Hepatocyte (in vitro differentiated cells): ENCODE measurements around the gene ZBTB7C. TPM values are rescaled to one million over a fixed set of nuclear protein-coding genes. Genes with fewer than 3 reads are reported as not detected.

Experiments
- DNase-seq: peaks from one replicate; pipeline ENCODE4 v3.0.0-alpha.2; 2016; ENCODE audit warnings: low spot score
- H2AFZ ChIP-seq: fragments of 200-600 bp; sonication (generic); 2 replicates; pipeline ENCODE4 v1.6.0; 2016; ENCODE audit warnings: antibody characterized with exemption, mild to moderate bottlenecking
- H3K27ac ChIP-seq: fragments of 200-600 bp; sonication (generic); 2 replicates; pipeline ENCODE4 v1.5.1; 2016; ENCODE audit warnings: mild to moderate bottlenecking
- H3K27me3 ChIP-seq: fragments of 200-600 bp; sonication (generic); 2 replicates; pipeline ENCODE4 v1.6.1; 2016
- H3K36me3 ChIP-seq: fragments of 200-600 bp; sonication (generic); replicated peaks from 2 replicates; pipeline ENCODE4 v1.5.1; 2016; ENCODE audit warnings: low read depth; ENCODE audit not compliant: insufficient read depth
- H3K4me1 ChIP-seq: fragments of 200-600 bp; sonication (generic); 2 replicates; pipeline ENCODE4 v1.5.1; 2016; ENCODE audit warnings: mild to moderate bottlenecking, moderate library complexity; ENCODE audit not compliant: insufficient read depth
- H3K4me2 ChIP-seq: fragments of 200-600 bp; sonication (generic); 2 replicates; pipeline ENCODE4 v1.6.0; 2016
- H3K4me3 ChIP-seq: fragments of 200-600 bp; sonication (generic); 2 replicates; pipeline ENCODE4 v1.5.1; 2016; ENCODE audit warnings: mild to moderate bottlenecking
- H3K79me2 ChIP-seq: fragments of 200-600 bp; sonication (generic); 2 replicates; pipeline ENCODE4 v1.6.0; 2017; ENCODE audit warnings: mild to moderate bottlenecking
- H3K9me2 ChIP-seq: fragments of 200-600 bp; sonication (generic); replicated peaks from 2 replicates; pipeline ENCODE4 v1.6.0; 2017; ENCODE audit warnings: mild to moderate bottlenecking; ENCODE audit not compliant: insufficient read depth
- H3K9me3 ChIP-seq: fragments of 200-600 bp; sonication (generic); 2 replicates; pipeline ENCODE4 v1.5.1; 2016; ENCODE audit warnings: low read depth, mild to moderate bottlenecking
- H4K20me1 ChIP-seq: fragments of 200-600 bp; sonication (generic); 2 replicates; pipeline ENCODE4 v1.6.0; 2016; ENCODE audit warnings: mild to moderate bottlenecking; ENCODE audit not compliant: insufficient read depth, poor library complexity, severe bottlenecking
- EZH2 ChIP-seq: fragments of 200-600 bp; sonication (generic); IDR thresholded peaks from 2 replicates; pipeline ENCODE4 v1.6.1; 2016; ENCODE audit warnings: antibody characterized with exemption, mild to moderate bottlenecking, borderline replicate concordance
- EZH2phosphoT487 ChIP-seq: fragments of 200-600 bp; sonication (generic); IDR thresholded peaks from one replicate; pipeline ENCODE4 v1.6.1; 2018; ENCODE audit warnings: antibody characterized with exemption, mild to moderate bottlenecking, low read depth, moderate library complexity; ENCODE audit not compliant: unreplicated experiment, severe bottlenecking
- WGBS: methylation state at CpG from one replicate; pipeline ENCODE4 v1.1.6; 2016; ENCODE audit warnings: low lambda C conversion rate; ENCODE audit errors: missing lambda C conversion rate; 5-methylcytosine and 5-hydroxymethylcytosine counted together
- polyA plus RNA-seq: library from polyadenylated mRNA; unstranded; fragments of >200 nt; fragmentation: Nextera tagmentation; extraction: Ambion mirVana; gene quantifications from 2 replicates; pipeline ENCODE4 v1.2.1, GENCODE V29; 2016
- total RNA-seq: library from RNA; depleted of rRNA; stranded (reverse); fragments of >200 nt; gene quantifications from 2 replicates; pipeline ENCODE4 v1.2.3, GENCODE V29; 2014
- TF ChIP-seq, protein P1 (sequence below): fragments of 200-600 bp; sonication (generic); IDR thresholded peaks from 2 replicates; pipeline ENCODE4 v1.5.1; 2016; ENCODE audit warnings: antibody characterized with exemption, mild to moderate bottlenecking; ENCODE audit not compliant: poor library complexity

The ZBTB7C gene
- total and polyA plus RNA-seq, 2 experiments from 2014 or later: 0.70 to 1.0 TPM

DNA sequence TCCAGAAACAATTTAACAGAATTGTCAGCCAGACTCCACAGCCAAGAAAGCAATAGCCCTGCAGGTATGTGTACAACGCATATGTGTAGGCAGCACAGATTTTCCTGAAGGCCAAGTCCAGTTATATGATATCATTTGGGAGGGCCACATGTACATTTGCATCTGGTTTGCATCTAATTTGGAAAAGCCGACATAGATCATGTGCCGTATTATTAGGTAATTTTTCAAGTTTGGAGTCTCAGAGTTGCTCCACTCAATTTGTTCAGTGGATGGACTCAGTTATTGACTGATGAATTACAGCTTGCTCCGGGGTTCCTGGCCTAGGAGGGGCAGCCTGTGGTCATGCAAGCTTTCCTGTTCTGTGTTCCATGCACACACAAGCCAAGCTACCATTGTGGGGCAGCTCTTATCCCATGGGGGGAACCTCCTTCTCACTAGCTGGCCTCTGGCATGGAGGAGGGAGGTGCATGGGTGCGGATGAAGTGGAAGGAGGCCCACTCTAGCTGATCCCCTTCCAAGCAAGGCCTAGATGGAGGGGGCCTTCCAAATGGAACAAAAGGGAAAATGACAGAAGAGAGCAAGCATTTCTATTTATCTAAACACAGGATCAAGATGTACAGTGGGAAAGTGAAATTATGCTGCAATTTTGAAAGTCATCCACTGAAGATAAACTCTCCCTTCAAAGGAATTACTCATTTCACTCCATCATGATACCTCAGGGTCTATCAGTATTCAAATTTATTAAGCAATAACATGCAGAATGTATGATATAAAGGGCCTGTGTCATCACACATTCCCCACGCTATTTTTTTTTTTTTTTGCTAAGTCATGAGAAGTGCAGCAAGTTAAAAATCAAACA is 276.2 kb downstream of the ZBTB7C start:
- H2AFZ ChIP-seq: no peak overlapping the region
- TF ChIP-seq EZH2 (no peak), EZH2phosphoT487 (no peak)
- TF ChIP-seq, protein P1, sequence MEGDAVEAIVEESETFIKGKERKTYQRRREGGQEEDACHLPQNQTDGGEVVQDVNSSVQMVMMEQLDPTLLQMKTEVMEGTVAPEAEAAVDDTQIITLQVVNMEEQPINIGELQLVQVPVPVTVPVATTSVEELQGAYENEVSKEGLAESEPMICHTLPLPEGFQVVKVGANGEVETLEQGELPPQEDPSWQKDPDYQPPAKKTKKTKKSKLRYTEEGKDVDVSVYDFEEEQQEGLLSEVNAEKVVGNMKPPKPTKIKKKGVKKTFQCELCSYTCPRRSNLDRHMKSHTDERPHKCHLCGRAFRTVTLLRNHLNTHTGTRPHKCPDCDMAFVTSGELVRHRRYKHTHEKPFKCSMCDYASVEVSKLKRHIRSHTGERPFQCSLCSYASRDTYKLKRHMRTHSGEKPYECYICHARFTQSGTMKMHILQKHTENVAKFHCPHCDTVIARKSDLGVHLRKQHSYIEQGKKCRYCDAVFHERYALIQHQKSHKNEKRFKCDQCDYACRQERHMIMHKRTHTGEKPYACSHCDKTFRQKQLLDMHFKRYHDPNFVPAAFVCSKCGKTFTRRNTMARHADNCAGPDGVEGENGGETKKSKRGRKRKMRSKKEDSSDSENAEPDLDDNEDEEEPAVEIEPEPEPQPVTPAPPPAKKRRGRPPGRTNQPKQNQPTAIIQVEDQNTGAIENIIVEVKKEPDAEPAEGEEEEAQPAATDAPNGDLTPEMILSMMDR: no peak
- no peaks in the 10 kb centered on the region for H4K20me1 ChIP-seq
- H3K27ac ChIP-seq: no peak overlapping the region
- WGBS: 83% methylated on average over 6 of the region's 6 CpGs
- H3K4me2 ChIP-seq: no peak overlapping the region
- no peak overlapping the region for H3K4me3 ChIP-seq
- no peaks in the 10 kb centered on the region for H3K79me2 ChIP-seq
- H3K9me2 ChIP-seq: no peaks in the 10 kb centered on the region
- no peaks in the 10 kb centered on the region for H3K9me3 ChIP-seq
- peaks cover 8% of the 10 kb centered on the region for H3K4me1 ChIP-seq
- no peaks in the 10 kb centered on the region for H3K36me3 ChIP-seq
- DNase-seq: no peak
- H3K27me3 ChIP-seq: peaks cover 34% of the 10 kb centered on the region

DNA sequence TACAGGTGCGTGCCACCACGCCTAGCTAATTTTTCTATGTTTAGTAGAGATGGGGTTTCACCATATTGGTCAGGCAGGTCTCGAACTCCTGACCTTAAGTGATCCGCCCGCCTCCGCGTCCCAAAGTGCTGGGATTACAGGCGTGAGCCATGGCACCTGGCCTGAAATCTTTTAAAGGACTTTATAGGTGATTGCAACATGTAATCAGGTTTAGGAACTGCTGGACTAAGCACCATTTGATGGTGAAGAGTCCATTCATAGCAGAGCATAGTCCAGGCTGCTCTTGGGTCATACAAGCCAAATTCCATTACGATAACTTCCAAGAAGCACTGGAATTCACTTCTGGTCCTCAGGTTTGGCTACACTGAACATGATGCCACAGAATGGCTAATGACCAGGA is 278.1 kb downstream of the ZBTB7C start:
- Histone ChIP-seq H3K79me2 (no peaks in the 10 kb centered on the region), H3K36me3 (no peaks in the 10 kb centered on the region), H3K9me3 (no peaks in the 10 kb centered on the region), H2AFZ (no peak overlapping the region), H3K4me3 (no peak overlapping the region), H3K4me1 (peaks cover 5% of the 10 kb centered on the region), H3K9me2 (no peaks in the 10 kb centered on the region), H3K27ac (no peak overlapping the region), H4K20me1 (no peaks in the 10 kb centered on the region), H3K27me3 (peaks cover 14% of the 10 kb centered on the region), H3K4me2 (no peak overlapping the region)
- no peak for DNase-seq
- 97% methylated on average over 9 of the region's 9 CpGs for WGBS
- TF ChIP-seq, protein P1: no peak
- TF ChIP-seq EZH2phosphoT487 (no peak), EZH2 (no peak)

DNA sequence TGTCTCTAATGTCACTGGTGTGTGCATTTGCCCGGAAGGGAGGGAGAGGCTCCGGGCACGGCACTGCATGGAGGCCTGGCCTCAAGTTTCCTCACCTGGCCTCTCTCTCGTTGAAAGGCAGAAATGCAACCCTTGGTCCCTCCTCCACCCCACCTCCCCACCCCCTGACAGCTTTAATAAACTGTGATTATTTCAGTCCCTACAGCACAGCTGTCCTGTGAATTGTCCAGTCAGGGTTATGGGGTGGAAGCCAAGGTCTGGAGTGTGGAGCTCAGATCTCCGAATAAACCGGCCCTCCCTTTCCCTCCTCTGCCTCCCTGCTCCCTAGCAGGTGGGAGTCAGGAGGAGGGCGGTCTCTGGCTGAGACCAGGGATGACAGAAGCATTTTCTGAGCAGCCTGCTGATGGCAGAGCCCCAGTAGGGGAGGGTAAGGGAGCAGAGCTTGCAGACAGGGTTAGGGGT is 279.5 kb downstream of the ZBTB7C start:
- TF ChIP-seq EZH2phosphoT487: no peak
- TF ChIP-seq, protein P1: no peak
- no peak for TF ChIP-seq EZH2
- H3K4me2 ChIP-seq: no peak overlapping the region
- H2AFZ ChIP-seq: no peak overlapping the region
- H3K9me3 ChIP-seq: no peaks in the 10 kb centered on the region
- H3K36me3 ChIP-seq: no peaks in the 10 kb centered on the region
- 71% methylated on average over 7 of the region's 7 CpGs for WGBS
- no peak overlapping the region for H3K4me3 ChIP-seq
- H4K20me1 ChIP-seq: no peaks in the 10 kb centered on the region
- H3K27me3 ChIP-seq: no peaks in the 10 kb centered on the region
- H3K79me2 ChIP-seq: no peaks in the 10 kb centered on the region
- no peak overlapping the region for H3K27ac ChIP-seq
- DNase-seq: no peak
- H3K9me2 ChIP-seq: no peaks in the 10 kb centered on the region
- H3K4me1 ChIP-seq: no peaks in the 10 kb centered on the region
